HG02884 (cell line): ENCODE measurements around the gene AHNAK.
"Not testable (repeated sequence)": the region's sequence is repeated elsewhere in the genome, so short reads cannot be mapped to it uniquely, and the experiment has no call there.

Experiments
- ATAC-seq: cut with Tn5 transposase; IDR thresholded peaks from one replicate; pipeline ENCODE4 v1.9.1; 2021; ENCODE audit warnings: mild to moderate bottlenecking, moderate library complexity; ENCODE audit not compliant: unreplicated experiment

AHNAK gene

GRCh38 chr11:62534779-62535545 lies 11.6 kb downstream of the AHNAK start:
- ATAC-seq = no peak

- no peak for ATAC-seq
These were observed 14.5 kb downstream of the AHNAK start for GRCh38 chr11:62532096-62532495.

GRCh38 chr11:62516736-62517371 lies 29.8 kb downstream of the AHNAK start:
- ATAC-seq = no peak

- no peak for ATAC-seq
These were observed 32.5 kb downstream of the AHNAK start for GRCh38 chr11:62514151-62514550.

GRCh38 chr11:62513626-62514025 lies 33.0 kb downstream of the AHNAK start:
- no peak for ATAC-seq

GRCh38 chr11:62512961-62513360 lies 33.6 kb downstream of the AHNAK start:
- ATAC-seq = no peak

- ATAC-seq = no peak
These were observed 38.1 kb downstream of the AHNAK start for GRCh38 chr11:62508336-62509058.

GRCh38 chr11:62507125-62507422 lies 39.5 kb downstream of the AHNAK start:
- no peak for ATAC-seq

GRCh38 chr11:62506413-62507124 lies 40.0 kb downstream of the AHNAK start:
- ATAC-seq = no peak

- no peak for ATAC-seq
These were observed 41.0 kb downstream of the AHNAK start for GRCh38 chr11:62505440-62506091.

GRCh38 chr11:62505059-62505439 lies 41.6 kb downstream of the AHNAK start:
- no peak for ATAC-seq

GRCh38 chr11:62504158-62504973 lies 42.2 kb downstream of the AHNAK start:
- no peak for ATAC-seq

GRCh38 chr11:62502030-62502730 lies 44.4 kb downstream of the AHNAK start:
- ATAC-seq = no peak

GRCh38 chr11:62501432-62501891 lies 45.1 kb downstream of the AHNAK start:
- no peak for ATAC-seq

- no peak for ATAC-seq
These were observed 46.0 kb downstream of the AHNAK start for GRCh38 chr11:62500650-62501030.

GRCh38 chr11:62499944-62500649 lies 46.5 kb downstream of the AHNAK start:
- no peak for ATAC-seq

- not testable (repeated sequence) for ATAC-seq
These were observed 47.2 kb downstream of the AHNAK start for GRCh38 chr11:62499311-62499943.
